GM12872 (cell line): ENCODE results near the gene TAF5L.

Experiments
- TF ChIP-seq, protein P1 (sequence below): IDR thresholded peaks from 3 replicates; pipeline ENCODE4 v1.5.1; 2011; ENCODE audit warnings: low read depth, mild to moderate bottlenecking, low read length, moderate library complexity; ENCODE audit not compliant: insufficient read depth

The TAF5L gene

DNA sequence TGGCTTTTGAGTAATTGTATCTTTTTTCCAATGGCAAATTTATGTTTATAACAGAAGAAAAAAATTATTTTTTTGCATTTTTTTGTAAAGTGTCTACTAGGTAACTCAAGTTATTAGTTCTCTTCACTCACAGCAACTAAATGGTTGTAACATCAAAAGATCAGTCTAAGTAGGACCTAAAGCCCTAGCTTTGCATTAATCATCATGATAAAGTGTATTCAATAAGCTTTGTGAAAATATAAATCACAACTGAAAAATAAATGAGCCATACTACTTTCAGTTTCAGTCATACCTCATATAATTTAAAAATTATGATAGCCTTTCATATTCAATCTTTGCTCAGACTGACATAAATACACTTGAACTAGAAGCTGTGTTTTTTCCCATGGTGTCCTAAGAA is 6.9 kb downstream of the TAF5L start:
- TF ChIP-seq, protein P1, sequence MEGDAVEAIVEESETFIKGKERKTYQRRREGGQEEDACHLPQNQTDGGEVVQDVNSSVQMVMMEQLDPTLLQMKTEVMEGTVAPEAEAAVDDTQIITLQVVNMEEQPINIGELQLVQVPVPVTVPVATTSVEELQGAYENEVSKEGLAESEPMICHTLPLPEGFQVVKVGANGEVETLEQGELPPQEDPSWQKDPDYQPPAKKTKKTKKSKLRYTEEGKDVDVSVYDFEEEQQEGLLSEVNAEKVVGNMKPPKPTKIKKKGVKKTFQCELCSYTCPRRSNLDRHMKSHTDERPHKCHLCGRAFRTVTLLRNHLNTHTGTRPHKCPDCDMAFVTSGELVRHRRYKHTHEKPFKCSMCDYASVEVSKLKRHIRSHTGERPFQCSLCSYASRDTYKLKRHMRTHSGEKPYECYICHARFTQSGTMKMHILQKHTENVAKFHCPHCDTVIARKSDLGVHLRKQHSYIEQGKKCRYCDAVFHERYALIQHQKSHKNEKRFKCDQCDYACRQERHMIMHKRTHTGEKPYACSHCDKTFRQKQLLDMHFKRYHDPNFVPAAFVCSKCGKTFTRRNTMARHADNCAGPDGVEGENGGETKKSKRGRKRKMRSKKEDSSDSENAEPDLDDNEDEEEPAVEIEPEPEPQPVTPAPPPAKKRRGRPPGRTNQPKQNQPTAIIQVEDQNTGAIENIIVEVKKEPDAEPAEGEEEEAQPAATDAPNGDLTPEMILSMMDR: no peak

DNA sequence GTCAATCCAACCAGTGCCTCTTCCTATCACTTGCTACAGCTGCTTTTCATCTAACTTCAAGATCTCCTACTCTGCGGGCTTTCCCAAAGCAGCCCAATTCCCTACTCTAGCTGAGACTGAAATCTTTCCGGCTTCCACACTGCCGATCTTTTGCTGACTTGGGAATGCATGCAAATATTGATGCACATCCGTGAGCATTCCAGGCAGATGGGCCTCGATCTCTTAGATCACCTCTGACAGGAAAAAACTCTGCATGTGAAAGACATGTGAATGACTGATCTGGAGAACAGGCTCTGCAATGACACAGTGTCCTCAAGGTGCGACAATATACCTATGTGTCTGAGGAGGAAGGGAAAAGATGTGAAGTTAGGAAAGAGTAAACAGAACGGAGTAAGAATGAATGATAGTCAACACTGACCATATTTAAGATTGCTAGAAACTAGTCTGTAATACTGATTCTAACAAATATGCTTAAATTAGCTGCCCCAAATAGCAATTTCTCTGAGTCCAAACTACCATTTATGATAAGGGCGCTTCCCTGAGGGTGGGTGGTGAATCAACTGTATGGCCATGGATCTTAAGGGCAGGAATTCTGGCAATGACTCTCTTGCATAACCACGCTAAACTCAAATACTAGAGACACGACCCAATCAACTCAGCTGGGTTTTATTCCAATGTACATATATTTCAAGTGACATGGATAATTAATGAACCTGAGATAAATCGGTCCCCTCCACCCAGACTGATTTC is 8.4 kb downstream of the TAF5L start:
- TF ChIP-seq, protein P1: no peak

DNA sequence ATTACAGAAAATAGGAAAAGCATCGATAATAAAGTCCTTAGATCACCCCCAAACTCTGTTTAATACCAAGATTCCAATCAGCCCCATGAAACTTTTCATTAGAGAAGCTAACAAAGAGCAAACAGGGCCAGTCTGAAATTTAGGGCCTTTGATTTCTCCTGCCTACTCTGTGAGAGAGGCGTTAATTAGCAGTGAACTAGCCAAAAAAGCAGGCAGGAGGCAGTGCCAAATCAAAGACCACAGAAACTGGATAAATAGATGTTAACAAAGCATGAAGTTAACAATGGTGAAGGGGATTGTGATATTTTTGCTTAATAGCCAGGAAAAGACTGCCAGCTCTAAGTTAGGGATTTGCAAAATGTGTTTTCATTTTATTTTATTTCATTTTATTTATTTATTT is 11.2 kb downstream of the TAF5L start:
- TF ChIP-seq, protein P1: no peak

DNA sequence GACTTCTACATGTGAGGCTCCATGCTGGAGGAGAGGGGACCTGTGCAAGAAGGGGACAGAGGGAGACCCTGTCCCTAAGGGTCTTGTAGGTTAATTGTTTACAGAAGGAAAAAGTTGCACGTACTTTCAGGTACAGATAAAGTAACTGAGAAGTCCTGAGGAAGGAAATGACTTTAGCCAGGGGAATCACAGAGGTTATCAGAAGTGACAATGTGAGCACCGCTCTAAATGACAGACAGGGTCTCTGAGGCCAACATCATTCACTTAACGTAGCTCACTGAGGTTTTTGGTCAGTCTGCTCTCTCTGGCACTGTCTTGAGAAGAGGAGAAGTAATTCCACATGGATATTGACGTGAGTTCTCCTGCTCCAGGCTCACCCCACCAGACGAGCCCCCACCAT is 12.0 kb downstream of the TAF5L start:
- TF ChIP-seq, protein P1: no peak

DNA sequence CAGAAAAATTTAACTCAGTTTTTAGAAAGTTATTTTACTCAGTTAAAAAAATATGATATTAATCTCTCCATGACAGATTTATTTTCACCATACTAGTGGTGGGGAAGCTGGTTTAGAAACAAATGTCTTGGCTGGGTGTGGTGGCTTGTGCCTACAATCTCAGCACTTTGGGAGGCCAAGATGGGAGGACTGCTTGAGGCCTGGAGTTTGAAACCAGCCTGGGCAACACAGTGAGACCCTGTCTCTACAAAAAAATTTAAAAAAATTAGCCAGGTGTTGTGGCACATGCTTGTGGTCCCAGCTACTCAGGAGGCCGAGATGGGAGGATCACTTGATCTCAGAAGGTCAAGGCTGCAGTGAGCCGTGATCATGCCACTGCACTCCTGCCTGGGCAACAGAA is 17.3 kb downstream of the TAF5L start:
- TF ChIP-seq, protein P1: no peak

DNA sequence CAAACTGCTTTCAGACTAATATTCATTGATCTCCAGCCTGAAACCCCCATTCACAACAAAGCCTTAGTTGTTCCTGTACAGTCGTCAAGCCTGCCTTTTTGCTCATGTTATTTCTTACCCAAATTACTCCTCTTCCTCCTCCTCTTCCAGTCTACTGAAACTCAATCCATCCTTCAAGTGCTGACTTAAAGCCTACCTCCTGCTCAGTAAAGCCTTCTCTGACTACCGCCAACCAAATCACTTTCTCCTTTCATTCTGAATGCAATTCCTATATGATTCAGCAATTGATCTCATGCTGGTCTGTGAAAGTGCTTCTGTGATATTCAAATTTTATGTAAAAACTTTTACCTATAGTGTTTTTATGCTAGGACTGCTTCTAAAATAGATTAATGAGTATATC is 18.6 kb downstream of the TAF5L start:
- TF ChIP-seq, protein P1: no peak

DNA sequence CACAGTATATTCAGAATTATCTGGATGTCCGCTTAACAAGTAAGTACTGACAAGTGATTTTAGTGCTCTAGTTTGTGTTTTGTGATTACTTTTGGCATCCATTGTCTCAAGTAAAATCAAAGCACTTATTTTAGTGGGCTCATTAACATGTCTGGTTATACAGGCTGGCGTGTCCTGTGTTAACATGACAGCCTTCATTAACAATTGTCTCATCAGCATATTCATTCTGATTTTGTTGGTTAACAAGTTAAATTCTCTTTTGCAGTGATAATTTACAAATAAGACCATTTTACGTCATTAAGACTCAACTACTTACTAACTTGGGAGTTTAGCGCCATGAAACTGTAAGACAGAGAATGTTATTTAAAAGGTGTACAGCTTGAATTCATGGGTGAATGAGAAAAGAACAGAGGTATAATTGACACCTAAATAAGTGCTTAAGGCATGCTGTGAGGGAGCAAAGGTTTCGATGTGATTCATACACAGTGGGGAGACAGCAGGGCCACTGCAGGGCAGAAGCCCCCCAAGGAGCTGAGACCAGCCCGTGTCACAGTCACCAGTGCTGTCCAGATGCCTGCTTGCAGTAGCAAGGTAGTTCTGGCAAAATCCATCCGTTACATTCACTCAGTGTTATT is 22.4 kb downstream of the TAF5L start:
- TF ChIP-seq, protein P1: no peak
